Stimulated activated CD8-positive, alpha-beta memory T cell treated with anti-CD3 and anti-CD28 coated beads, Interleukin-7, amount 100 ng/mL, for 1 hour (primary cell): Measurements from ENCODE around the gene EFCAB11.

Experiments used
- DNase-seq, 2 donors: peaks; one replicate each; pipeline ENCODE4 v3.0.0-alpha.2; 2020; ENCODE audit warnings: low read depth in 2 of 2

Gene EFCAB11

DNA sequence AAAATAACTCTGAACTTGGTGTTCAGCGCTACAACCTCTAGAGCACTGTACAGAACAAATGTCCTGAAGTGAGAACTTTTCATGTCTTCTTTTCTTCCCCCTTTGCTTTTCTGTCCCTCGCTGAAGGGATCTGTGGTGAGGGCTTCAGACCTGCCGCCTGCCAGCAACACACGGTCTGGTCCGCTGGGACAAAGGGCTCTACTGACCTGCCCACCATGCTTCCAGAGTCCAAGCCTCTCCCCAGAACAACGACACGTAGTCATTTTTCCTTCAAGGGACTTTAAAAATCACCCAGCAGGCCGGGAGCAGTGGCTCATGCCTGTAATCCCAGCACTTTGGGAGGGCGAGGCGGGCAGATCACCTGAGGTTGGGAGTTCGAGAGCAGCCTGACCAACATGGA, 140.4 kb downstream of the EFCAB11 start:
- DNase-seq = no peak

DNA sequence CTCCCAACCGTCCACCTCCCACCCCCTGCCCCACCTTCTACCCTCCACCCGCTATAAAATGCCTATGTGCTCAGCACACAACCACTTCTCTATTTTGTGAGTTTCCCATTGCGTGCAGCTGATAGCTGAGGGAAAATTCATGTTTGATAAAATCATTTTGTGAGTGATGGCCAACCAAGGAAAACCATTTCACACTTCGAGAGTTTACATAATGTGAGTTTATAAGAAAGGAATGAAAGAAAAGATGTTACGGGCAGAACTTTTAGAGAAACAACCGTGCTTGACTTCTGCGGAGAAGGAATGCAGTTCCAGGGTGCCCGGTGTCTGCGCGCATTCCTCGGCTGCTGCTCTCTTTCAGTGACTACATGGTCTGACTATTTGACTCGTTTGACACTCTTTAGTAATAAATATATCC, 140.9 kb downstream of the EFCAB11 start:
- DNase-seq = no peak

DNA sequence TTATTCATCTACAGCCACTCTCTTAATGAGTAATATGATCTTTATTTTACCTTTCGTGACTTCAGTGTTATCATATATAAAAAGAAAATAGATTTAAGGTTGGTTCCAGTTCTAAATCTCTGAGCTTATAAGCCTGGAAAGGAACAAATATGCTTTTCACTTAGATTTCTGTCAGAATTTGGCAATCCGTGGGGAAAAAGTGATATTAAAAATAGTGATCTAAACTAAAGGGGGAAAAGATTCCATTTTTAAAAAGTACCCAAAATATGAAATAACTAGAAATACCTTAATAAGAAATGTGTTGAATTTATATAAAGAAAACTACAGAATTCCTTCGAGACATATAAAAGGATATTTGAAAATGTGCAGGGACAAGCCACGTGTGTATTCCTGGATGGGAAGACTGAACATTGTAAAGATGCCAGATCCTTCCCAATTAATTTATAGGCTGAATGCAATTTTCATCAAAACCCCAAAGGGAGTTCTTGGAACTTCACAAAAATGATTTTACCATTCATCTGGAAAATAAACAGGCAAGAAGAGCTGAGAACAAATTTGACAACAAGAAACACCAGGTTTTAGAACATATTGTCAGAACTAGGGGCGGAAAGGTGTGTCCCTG, 142.5 kb downstream of the EFCAB11 start:
- no peak for DNase-seq

DNA sequence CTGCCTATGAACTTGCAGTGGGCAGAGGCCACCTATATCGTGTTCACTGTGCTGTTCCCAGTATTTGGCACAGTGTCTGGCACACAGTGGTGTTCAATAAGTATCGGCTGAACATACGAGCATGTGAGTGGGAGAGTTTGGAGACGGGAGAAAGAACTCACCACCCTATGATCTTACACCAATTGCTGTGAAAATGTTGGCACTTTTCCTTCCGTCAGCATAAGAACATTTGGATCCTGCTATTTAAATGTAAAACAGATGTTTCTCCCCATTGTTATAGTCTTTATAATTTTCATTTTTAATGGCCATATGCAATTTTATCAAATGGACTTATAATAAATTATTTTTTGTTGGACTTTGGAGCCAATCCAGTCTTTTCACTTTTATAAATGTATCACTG, 144.4 kb downstream of the EFCAB11 start:
- no peak for DNase-seq

DNA sequence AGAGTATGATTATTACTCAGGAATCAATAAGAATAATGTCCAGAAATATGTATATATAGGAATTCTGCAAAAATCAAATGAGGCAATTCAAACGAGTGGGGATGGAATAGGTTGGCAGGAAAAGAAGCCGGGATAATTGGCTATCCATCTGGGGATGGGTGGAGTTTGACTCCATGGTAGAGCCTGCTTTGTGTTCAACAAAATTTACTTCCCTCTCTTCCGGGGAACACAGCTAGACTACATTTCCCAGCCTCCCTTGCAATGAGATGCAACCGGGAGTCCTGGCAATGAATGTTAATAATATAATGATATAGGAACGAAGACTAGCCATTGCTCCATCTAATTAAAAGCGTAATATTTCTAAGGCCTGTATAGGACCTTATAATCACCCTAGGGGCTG, 146.6 kb downstream of the EFCAB11 start:
- no peak for DNase-seq

DNA sequence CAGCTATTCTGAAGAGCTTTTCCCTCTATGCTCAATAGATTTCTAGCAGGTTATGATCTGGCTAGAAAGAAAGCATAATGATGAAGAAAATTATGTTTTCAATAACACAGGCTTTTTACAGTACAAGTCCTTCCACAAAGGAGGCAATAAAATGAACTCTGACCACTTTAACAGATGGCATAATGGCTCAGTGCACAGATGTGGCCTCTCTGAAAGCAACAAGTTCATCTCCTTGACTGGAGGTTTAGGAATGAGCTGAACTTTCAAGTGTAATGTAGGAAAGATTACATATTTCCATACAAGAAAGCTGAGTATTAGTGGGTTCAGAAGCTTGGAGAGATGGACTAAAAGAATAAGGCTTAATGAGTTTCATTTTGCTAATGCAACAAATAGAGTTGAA, 147.4 kb downstream of the EFCAB11 start:
- DNase-seq = no peak

GRCh38 chr14:89806451-89806850, 148.1 kb downstream of the EFCAB11 start:
- DNase-seq = no peak

DNA sequence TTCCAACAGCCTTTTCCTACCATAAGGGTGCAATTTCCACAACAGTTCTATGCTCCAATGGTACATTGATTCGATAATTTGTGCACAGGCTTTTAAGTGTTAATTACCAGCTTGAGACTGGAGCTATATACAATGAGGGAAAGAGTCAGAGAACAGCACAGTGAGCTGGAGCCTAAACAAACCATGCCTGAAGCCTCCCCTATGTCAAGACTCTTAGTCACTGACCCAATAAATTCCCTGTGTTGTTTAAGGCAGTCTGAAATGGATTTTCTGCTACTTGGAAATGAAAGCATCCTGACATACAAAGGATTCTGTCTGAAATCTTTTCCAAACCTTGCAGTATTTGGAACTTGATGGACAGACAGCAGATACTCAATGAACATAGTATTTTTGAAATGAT, 149.0 kb downstream of the EFCAB11 start:
- no peak for DNase-seq

DNA sequence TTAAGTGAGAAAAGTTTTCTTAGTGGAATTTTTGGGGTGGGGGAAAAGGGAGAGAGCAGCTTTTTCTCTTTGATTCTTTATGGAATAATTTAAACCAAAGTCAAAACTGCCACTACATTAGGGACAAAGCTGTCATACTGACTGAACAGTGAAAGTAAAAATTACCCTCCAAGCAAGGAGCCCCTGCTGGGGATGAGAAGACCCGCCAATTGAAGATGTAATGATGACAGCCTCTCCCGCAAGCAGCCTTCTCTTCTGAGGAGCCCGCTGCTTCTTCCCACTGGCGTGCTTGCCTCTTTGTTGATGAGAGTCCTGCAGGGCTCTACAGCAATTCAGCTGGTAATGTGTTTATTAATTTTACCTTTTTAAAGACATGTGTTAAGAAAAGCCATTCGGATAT, 151.0 kb downstream of the EFCAB11 start:
- no peak for DNase-seq

- DNase-seq = no peak
Measured at GRCh38 chr14:89801136-89801535, 153.4 kb downstream of the EFCAB11 start.

- DNase-seq = no peak
Measured at GRCh38 chr14:89798212-89798773, 156.2 kb downstream of the EFCAB11 start.

DNA sequence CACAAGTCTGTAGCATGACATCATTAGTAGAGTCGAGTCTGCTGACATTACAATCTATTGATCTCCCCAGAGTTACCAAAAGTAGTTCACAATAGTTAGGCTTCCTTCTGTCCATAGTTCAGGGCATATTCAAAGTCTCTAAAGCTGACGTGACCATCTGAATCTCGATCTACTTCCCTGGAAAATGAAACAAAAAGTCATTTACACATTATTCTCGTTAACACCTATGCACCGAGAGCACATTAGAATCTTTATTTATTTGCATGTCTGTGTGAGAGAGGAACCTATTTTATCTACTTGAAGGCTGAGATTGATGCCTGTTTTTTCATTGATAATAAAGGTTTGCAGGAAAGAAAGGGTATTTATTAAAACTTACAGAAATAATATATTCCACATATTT, 157.4 kb downstream of the EFCAB11 start:
- DNase-seq = no peak

DNA sequence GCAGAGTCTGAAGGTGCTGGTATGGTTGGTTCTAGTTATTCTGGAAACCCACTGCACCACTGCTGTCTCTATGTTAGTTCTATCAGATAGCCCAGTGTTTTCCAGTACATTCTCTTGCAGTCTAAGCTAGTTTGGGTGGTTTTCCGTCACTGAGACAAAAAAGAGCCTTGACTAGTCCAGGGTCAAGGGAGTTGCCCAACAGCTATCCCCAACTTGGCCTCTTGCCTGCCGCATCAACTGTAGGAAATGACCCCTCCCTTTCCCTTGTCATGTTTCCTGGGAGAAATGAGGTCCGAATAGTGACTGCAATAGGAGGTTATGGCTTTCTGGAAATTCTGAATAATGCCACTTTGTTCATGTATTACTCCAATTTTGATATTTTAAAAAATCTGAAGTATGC, 160.4 kb downstream of the EFCAB11 start:
- no peak for DNase-seq

DNA sequence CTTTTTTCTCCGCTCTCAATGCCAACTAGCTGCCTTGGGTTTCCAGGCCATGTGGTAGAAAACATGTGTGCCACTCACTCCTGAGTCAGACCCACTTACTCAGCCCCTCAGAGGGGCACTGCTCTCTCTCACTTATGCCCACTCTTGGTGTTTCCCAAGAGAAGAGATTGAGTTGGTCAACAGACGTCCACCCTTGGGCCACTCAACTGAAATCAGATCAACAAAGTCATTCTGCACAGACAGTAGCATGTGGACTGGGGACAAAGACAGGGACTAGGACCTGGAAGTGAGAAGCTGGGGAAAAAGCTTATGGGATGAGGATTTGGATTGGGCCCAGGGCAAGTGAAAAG, 161.2 kb downstream of the EFCAB11 start:
- DNase-seq = no peak

DNA sequence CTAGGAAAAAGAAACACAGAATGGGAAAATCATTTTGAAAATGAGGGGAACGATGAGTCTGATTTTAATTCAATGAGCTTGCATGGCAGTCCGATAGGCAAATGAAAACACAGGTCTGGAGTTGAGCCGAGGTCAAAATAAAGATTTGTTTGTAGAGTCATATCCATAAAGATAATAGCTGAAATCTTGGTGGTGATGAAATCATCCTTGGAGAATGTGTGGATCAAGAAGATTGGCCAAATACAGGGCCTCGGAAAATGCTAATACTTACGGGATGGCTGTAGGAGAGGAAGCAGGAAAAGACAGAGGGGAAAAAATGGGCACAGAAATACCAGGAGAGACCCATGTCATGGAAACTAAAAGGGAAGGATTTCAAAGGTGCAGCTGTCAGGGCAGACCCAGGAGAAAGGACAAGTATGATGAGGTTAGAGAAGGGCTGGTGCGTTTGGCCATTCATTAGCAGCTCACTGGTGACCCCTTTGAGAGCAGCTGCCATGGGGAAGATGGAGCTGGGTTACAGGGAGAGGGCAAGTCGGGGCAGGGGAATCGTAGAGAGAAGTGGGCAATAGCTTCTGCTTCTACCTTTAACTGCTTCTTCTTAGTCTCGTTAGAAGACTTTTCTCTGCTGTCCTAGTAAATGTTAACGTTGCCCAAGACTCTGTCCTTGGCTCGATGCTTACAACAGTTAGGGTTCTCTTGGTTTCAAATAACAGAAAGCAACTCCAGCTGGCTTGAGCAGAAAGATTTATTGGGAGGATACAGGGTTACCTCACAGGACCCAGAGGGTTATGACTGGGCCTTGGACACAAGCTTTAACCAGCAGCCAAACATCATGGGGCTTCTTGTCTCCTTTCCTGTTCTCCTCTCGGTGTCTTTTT, 161.8 kb downstream of the EFCAB11 start:
- no peak for DNase-seq

DNA sequence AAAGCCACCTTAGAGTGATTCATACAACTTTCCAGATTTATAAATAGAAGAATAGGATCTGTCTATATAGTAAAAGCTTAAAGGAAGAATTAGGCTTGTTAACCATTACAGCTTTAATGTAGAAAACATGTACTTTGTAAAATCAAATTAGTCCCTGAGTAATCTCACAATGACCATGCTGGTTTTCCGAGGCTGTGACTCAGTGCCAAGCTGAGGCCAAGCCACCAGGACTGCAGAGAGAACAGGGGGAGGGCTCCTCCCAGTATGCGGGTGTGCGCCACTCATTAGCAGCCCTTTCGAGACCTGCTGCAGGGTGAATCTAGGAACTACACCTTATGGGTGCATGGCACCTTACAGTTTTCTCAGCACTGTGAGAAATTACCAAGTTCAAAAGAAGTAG, 167.0 kb downstream of the EFCAB11 start:
- no peak for DNase-seq

- DNase-seq = no peak
Measured at GRCh38 chr14:89781046-89781445, 173.5 kb downstream of the EFCAB11 start.

DNA sequence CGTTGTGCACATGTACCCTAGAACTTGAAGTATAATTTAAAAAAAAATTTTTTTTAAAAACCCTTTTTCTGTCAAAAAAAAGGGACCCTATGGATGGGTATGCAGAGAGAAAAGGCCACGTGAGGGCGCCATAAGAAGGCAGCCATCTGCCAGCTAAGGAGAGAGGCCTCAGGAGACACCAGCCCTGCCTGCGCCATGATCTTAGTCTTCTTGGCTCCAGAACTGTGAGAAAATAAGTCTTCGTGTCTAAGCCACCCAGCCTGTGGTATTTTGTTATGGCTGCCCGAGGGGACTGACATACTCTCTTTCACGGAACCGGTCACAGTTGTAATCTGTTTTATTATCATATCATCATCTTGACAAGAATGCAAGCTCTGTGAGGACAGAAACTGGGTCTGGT, 174.8 kb downstream of the EFCAB11 start:
- DNase-seq = no peak

- DNase-seq = no peak
Measured at GRCh38 chr14:89775946-89776345, 178.6 kb downstream of the EFCAB11 start.

GRCh38 chr14:89775151-89775550, 179.4 kb downstream of the EFCAB11 start:
- DNase-seq = no peak

DNA sequence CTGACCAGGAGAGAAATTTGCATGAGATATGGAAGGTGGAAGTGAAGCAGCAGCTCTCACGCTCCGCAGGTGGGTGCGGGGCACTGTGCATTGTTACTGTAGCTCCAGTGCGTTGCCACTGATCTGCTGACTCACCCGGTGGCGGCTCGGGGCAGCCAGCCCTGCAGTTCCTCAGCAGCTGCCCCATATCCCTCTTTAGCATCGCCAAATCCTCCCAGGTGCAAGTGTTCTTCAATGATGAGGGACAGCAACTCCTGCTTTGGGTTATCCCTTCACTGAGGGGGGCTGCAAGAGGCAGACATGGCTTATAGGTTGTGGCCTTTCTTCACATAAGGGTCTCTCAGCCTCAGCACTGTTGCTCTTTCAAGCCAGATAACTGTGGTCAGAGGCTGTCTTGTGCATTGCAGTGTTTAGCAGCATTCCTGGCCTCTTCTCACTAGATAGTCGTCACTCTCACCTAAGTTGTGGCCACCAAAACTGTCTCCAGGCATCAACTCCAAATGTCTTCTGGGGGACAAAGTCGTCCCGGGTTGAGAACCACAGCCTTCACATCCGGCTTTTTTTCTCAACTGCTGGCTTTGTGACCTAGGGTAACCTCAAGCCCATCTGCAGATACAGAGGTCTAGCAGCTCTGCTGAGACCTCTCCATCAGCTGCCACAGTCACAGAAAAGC, 180.8 kb downstream of the EFCAB11 start:
- peak; percentile 14 to 16 for DNase-seq

GRCh38 chr14:89773151-89773550, 181.4 kb downstream of the EFCAB11 start:
- no peak for DNase-seq

- no peak for DNase-seq
Measured at GRCh38 chr14:89771251-89771650, 183.3 kb downstream of the EFCAB11 start.
